ENCODE results near the gene ZG16. TPM values are rescaled to one million over a fixed set of nuclear protein-coding genes. Genes with fewer than 3 reads are reported as not detected.

ZG16 gene
- total and polyA plus RNA-seq, 9 of the 15 experiments (the other 6 are each of a cell fraction or from before 2014, with no cell fraction given): 0.04 TPM; not detected in 8

DNA sequence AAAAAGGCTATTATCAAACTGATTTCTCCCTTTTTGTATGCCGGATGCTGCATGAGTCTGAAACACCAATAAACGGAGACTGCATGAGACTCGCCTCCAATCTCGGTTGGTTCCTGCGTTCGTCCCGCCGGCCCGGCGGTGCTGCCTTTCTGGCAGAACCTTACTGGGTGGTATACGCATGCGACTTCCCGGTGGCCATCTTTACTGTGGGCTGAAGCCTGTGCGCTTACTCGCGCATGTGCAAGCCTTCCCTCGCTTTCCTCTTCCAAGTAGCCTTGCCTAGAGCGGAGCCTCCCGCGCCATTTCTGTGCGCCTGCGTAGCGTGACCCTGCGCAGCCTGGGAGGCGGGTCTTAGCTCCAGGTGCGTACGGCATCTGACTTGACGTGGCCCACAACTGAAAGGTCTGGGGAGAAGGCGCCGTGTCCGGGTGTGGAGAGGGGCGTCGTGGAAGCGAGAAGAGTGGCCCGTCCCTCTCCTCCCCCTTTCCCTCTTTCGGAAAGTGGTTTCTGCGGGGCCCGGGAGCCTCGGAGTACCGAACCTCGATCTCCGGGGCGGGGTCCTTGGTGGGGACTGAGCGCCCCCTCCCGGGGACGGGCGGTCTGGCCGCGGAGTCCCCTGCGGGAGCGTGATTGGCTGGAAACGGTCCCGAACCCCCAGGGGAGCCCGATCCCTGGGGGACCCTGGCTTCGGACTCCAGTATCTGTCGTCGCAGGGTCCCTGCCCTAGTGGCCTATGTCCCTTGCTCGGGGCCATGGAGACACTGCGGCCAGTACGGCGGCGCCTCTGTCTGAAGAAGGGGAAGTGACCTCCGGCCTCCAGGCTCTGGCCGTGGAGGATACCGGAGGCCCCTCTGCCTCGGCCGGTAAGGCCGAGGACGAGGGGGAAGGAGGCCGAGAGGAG, 38.0 kb downstream of the ZG16 start, which contains the start of gene PAGR1 (continued):
- TF ChIP-seq ZSCAN32 (CRISPR knock-in tag; IDR thresholded peaks at IDR 0.05) (peak; percentile 60; the same call in 1 of the 2 replicates), DMBX1 (CRISPR knock-in tag; IDR thresholded peaks at IDR 0.05; ENCODE audit: borderline replicate concordance) (peak; percentile 33; the same call in 1 of the 2 replicates), GTF2A2 (tag; IDR thresholded peaks at IDR 0.05) (no peak), ZNF354B (CRISPR knock-in tag; IDR thresholded peaks at IDR 0.05) (no peak), ZBTB17 (CRISPR knock-in tag; IDR thresholded peaks at IDR 0.05) (peak; percentile 96), ZNF561 (CRISPR knock-in tag; conservative IDR thresholded peaks at IDR 0.05) (0 out of 2 replicates have a peak, but pooled peaks have one; percentile 41), NEUROD1 (IDR thresholded peaks at IDR 0.05; ENCODE audit: borderline replicate concordance, low read depth, low read length, partially characterized antibody) (peak; percentile 34), BRF1 (IDR thresholded peaks at IDR 0.05; ENCODE audit: borderline replicate concordance, extremely low read depth, insufficient read length) (no peak), TAF9B (IDR thresholded peaks at IDR 0.05; ENCODE audit: partially characterized antibody) (peak; percentile 64), RBM39 (optimal IDR thresholded peaks at IDR 0.05; ENCODE audit: low read depth, low read length) (peak; percentile 13), CHD1 (IDR thresholded peaks at IDR 0.05; ENCODE audit: low read length) (no peak), CCAR2 (IDR thresholded peaks at IDR 0.05; ENCODE audit: low read depth, low read length) (no peak), NR4A1 (CRISPR knock-in tag; IDR thresholded peaks at IDR 0.05) (peak; percentile 89; the same call in 1 of the 2 replicates), NR4A1 (tag; IDR thresholded peaks at IDR 0.05) (no peak; the same call in 1 of the 2 replicates), DNMT1 (IDR thresholded peaks at IDR 0.05) (no peak), CAMTA2 (CRISPR knock-in tag; conservative IDR thresholded peaks at IDR 0.05) (no peak), ZNF695 (CRISPR knock-in tag; IDR thresholded peaks at IDR 0.05) (no peak)
- TF ChIP-seq, protein P1, sequence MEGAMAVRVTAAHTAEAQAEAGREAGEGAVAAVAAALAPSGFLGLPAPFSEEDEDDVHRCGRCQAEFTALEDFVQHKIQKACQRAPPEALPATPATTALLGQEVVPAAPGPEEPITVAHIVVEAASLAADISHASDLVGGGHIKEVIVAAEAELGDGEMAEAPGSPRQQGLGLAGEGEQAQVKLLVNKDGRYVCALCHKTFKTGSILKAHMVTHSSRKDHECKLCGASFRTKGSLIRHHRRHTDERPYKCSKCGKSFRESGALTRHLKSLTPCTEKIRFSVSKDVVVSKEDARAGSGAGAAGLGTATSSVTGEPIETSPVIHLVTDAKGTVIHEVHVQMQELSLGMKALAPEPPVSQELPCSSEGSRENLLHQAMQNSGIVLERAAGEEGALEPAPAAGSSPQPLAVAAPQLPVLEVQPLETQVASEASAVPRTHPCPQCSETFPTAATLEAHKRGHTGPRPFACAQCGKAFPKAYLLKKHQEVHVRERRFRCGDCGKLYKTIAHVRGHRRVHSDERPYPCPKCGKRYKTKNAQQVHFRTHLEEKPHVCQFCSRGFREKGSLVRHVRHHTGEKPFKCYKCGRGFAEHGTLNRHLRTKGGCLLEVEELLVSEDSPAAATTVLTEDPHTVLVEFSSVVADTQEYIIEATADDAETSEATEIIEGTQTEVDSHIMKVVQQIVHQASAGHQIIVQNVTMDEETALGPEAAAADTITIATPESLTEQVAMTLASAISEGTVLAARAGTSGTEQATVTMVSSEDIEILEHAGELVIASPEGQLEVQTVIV (CRISPR knock-in tag; IDR thresholded peaks at IDR 0.05; ENCODE audit: borderline replicate concordance): no peak
- TF ChIP-seq, protein P2, sequence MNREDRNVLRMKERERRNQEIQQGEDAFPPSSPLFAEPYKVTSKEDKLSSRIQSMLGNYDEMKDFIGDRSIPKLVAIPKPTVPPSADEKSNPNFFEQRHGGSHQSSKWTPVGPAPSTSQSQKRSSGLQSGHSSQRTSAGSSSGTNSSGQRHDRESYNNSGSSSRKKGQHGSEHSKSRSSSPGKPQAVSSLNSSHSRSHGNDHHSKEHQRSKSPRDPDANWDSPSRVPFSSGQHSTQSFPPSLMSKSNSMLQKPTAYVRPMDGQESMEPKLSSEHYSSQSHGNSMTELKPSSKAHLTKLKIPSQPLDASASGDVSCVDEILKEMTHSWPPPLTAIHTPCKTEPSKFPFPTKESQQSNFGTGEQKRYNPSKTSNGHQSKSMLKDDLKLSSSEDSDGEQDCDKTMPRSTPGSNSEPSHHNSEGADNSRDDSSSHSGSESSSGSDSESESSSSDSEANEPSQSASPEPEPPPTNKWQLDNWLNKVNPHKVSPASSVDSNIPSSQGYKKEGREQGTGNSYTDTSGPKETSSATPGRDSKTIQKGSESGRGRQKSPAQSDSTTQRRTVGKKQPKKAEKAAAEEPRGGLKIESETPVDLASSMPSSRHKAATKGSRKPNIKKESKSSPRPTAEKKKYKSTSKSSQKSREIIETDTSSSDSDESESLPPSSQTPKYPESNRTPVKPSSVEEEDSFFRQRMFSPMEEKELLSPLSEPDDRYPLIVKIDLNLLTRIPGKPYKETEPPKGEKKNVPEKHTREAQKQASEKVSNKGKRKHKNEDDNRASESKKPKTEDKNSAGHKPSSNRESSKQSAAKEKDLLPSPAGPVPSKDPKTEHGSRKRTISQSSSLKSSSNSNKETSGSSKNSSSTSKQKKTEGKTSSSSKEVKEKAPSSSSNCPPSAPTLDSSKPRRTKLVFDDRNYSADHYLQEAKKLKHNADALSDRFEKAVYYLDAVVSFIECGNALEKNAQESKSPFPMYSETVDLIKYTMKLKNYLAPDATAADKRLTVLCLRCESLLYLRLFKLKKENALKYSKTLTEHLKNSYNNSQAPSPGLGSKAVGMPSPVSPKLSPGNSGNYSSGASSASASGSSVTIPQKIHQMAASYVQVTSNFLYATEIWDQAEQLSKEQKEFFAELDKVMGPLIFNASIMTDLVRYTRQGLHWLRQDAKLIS (CRISPR knock-in tag; IDR thresholded peaks at IDR 0.05): 0 out of 2 replicates have a peak, but pooled peaks have one; percentile 12
- TF ChIP-seq, protein P3, sequence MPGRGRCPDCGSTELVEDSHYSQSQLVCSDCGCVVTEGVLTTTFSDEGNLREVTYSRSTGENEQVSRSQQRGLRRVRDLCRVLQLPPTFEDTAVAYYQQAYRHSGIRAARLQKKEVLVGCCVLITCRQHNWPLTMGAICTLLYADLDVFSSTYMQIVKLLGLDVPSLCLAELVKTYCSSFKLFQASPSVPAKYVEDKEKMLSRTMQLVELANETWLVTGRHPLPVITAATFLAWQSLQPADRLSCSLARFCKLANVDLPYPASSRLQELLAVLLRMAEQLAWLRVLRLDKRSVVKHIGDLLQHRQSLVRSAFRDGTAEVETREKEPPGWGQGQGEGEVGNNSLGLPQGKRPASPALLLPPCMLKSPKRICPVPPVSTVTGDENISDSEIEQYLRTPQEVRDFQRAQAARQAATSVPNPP (IDR thresholded peaks at IDR 0.05; ENCODE audit: borderline replicate concordance, insufficient read depth, insufficient read length): no peak
